ENCODE results near the gene EEFSEC.

The EEFSEC gene

DNA sequence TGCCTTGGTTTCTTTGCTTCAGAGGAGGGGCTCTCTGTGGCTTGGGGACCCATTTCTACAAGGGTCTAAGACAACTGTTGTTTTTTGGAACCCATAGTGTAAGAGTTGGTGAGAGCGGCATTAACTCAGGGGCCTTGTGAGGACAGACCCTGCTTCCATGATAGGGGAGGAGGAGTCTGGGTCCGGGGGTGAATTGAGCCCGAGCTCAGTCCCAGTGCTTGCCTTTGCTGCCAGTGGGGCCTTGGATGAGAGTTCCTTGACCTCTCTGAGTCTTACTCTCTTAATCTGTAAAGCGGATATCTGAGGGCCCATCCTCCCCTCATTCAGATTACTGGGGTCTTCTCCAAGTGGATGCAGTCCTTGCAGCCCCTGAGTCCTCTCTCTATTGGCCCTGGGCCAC is 74.2 kb downstream of the EEFSEC start:
- Histone ChIP-seq H3K27ac (no peak overlapping the region), H3K4me1 (peaks cover 0 to 41% (median 24%) of the 10 kb centered on the region in 4 donors), H3K9me3 (peaks cover 0 to 8% (median 0%) of the 10 kb centered on the region in 3 donors), H3K36me3 (no peaks in the 10 kb centered on the region), H3K27me3 (no peaks in the 10 kb centered on the region), H3K4me3 (no peak overlapping the region)
- intact Hi-C loops (cut with DNase I; ENCODE audit: low total_unique reads), result no loop called here
- TF ChIP-seq, protein P1, sequence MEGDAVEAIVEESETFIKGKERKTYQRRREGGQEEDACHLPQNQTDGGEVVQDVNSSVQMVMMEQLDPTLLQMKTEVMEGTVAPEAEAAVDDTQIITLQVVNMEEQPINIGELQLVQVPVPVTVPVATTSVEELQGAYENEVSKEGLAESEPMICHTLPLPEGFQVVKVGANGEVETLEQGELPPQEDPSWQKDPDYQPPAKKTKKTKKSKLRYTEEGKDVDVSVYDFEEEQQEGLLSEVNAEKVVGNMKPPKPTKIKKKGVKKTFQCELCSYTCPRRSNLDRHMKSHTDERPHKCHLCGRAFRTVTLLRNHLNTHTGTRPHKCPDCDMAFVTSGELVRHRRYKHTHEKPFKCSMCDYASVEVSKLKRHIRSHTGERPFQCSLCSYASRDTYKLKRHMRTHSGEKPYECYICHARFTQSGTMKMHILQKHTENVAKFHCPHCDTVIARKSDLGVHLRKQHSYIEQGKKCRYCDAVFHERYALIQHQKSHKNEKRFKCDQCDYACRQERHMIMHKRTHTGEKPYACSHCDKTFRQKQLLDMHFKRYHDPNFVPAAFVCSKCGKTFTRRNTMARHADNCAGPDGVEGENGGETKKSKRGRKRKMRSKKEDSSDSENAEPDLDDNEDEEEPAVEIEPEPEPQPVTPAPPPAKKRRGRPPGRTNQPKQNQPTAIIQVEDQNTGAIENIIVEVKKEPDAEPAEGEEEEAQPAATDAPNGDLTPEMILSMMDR (IDR thresholded peaks at IDR 0.05), result no peak
- DNase-seq, result no peak

DNA sequence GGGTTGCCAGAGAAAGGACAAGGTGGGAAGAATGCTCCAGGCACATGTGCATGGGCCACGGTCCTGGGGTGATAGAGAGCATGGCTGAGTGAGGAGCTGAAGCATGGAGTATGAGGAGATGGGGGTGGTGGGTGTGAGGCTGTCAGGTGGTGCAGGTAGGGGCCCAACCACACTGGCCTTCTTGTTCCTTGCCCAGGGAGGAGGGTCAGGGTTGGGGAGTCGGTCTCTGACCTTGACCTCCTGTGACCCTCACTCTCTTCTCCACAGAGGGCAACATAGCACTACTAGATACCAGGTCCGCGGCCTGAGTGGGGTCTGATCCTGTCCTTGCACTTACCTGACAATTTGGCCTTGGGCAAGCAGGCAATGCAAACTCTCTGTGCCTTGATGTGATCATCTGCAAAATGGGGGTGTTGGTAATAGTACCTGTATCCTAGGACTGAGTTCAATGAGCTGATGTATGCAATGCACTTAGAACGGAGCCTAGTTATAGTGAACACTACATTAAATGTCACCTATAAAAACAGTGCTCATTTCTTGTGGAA is 75.2 kb downstream of the EEFSEC start:
- Histone ChIP-seq H3K4me1 (peaks cover 0 to 46% (median 25%) of the 10 kb centered on the region in 4 donors), H3K36me3 (no peaks in the 10 kb centered on the region), H3K4me3 (no peak overlapping the region), H3K27ac (peak overlapping the region; percentile 62 to 69), H3K27me3 (no peaks in the 10 kb centered on the region), H3K9me3 (peaks cover 0 to under 1% (median 0%) of the 10 kb centered on the region in 3 donors)
- intact Hi-C loops (cut with DNase I; ENCODE audit: low total_unique reads), result no loop called here
- no peak for DNase-seq
- TF ChIP-seq, protein P1 (IDR thresholded peaks at IDR 0.05), result no peak

DNA sequence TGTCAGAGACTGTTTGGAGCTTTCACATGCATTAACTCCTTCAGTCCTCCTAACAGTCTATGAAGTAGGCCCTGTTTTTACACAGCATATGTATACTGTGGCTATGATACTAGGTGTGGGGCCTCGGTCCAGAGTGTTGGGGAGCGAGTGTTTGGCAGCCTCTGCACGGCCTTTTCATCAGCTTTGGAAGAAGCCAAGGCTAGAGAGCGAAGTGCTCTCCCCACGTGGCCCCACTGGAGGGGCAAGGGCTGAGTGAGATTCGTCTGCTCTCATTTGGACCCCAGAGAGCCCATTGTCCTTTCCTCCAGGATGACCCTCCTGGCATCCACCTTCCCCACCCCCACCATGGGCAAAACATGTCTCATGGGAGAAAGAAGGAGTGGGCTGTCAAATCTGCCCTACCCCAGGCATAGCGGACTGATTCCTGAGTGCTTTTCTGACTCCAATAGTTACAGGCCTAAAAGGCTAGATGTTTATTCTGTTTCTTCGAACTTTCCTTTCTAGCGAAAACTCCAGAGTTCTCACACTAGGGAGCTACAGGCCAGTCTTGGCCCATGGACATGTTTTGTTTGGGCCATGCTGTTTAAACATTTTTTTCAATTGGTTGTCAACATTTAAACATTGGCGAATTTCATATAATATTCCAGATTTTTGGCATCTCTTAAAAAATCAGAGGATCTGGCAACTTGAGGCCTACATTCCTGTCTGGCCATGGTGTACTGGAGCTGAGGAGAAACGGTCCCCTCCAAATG is 76.0 kb downstream of the EEFSEC start:
- Histone ChIP-seq H3K4me1 (peaks cover 0 to 46% (median 25%) of the 10 kb centered on the region in 4 donors), H3K27ac (peak overlapping the region; percentile 62 to 69), H3K9me3 (no peaks in the 10 kb centered on the region), H3K27me3 (no peaks in the 10 kb centered on the region), H3K36me3 (no peaks in the 10 kb centered on the region), H3K4me3 (no peak overlapping the region)
- no peak for DNase-seq
- intact Hi-C loops (cut with DNase I; ENCODE audit: low total_unique reads), result no loop called here
- TF ChIP-seq, protein P1 (IDR thresholded peaks at IDR 0.05), result no peak

DNA sequence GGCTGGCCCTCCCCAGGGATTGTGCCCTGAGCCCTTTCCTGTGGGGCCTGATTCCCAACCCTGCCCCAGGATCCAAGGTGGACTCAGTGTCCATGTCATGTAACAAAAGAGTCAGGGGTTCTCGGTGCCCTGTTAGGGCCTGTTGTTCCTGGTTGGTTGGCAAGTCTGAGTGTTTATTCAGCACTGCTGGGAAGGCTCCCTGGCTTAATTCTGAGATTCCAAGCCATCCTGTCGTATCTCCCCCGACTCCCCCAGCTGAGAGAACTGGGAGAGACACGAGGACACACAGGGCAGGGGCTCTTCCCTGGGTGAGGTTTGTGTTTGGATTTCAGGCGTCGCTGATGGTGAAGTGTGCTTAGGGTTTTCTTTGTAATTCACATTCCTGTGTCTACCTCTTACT is 78.3 kb downstream of the EEFSEC start:
- no peaks in the 10 kb centered on the region for H3K9me3 ChIP-seq
- H3K4me1 ChIP-seq, result peaks cover 0 to 46% (median 25%) of the 10 kb centered on the region in 4 donors
- TF ChIP-seq, protein P1 (IDR thresholded peaks at IDR 0.05), result no peak
- no peak overlapping the region for H3K4me3 ChIP-seq
- H3K36me3 ChIP-seq, result no peaks in the 10 kb centered on the region
- peak overlapping the region in 1 of 2 donors; percentile 18 for H3K27ac ChIP-seq
- no peak for DNase-seq
- intact Hi-C loops (cut with DNase I; ENCODE audit: low total_unique reads), result no loop called here
- no peaks in the 10 kb centered on the region for H3K27me3 ChIP-seq

DNA sequence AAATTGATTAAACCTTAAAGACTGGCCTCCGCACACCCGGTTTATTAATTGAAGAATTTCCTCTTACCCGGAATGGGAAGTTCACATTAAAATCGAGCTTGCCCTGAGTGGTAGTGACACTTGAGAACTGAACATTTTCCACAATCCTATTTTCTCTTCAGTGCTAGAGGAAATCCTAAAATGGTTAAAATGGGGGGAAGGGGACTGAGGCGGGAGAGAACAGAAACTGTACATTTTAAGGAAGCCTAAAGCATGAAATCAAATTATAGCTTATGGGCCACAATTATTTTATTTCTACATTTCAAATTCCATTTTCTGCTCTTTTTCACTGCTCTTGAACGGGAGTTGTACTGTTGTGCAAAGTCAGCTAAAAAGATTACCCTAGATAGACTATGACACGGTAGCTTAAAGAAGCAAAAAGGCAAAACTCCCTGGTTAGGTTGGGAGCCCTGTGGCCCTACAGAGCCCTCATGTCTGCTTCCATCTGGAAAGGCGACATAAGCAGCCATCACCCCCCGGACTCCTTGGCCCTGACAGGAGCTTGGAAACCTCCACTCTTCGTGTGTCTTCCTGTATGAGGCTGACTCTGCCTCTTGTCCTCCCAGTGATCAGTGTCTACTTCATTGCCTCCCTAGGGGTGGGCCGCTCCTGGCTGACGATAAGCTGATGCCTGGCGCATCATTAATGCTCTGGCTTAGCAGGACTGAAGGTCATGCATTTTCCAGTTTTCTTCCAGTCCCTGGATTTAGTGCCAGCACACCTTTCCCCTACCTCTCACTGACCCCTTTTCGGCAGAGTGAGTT is 79.3 kb downstream of the EEFSEC start:
- H3K36me3 ChIP-seq, result no peaks in the 10 kb centered on the region
- no peak overlapping the region for H3K27ac ChIP-seq
- no peaks in the 10 kb centered on the region for H3K27me3 ChIP-seq
- DNase-seq, result no peak
- peaks cover 0 to 46% (median 25%) of the 10 kb centered on the region in 4 donors for H3K4me1 ChIP-seq
- H3K4me3 ChIP-seq, result no peak overlapping the region
- H3K9me3 ChIP-seq, result no peaks in the 10 kb centered on the region
- intact Hi-C loops (cut with DNase I; ENCODE audit: low total_unique reads), result no loop called here
- TF ChIP-seq, protein P1 (IDR thresholded peaks at IDR 0.05), result no peak

Measured in tibial artery (tissue), 4 donors.